ENCODE results near the gene PPP3R1. TPM values are rescaled to one million over a fixed set of nuclear protein-coding genes. Genes with fewer than 3 reads are reported as not detected.

Gene PPP3R1
- total and polyA plus RNA-seq, 2 of the 8 experiments (the other 6 are each of a cell fraction or from before 2014, with no cell fraction given) = 9.3 to 85.1 TPM

DNA sequence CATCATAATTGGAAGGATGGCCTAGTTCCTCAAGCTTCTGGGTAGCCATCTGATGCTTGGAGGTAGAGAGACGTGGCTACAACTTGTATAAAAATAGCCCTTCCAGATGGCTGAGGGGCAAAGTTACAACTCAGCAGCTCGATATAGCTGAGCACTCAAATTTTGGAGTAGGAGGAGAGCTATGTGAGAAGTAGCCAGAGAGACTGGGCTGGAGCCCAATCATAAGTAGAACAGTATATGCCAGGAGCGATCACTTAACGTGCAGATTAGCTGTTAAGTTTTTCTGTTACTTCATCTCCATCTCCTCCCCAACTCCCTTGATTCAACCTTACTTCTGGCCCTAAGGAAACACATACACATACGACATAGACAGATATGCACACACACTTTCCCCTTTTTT, 38.6 kb upstream of the PPP3R1 start:
- CTCF ChIA-PET (ENCODE audit: partially characterized antibody) = interaction anchor here (0.6 to 10.2 kb wide), 13 partner anchors 9 to 1351 kb away, joined by 3 to 108 read pairs (median 5); no protein-coding TSS in a partner anchor
- H3K79me1 ChIP-seq (ENCODE audit: low read depth, low read length) = no peaks in the 10 kb centered on the region
- no peak overlapping the region for H2BK12ac ChIP-seq (ENCODE audit: low read depth, low read length)
- no peak overlapping the region for H2AFZ ChIP-seq (ENCODE audit: low read length)
- H2BK120ac ChIP-seq (replicated peaks; ENCODE audit: low read depth, low read length) = no peak overlapping the region
- no peak overlapping the region for H3K27ac ChIP-seq (ENCODE audit: low read depth, low read length)
- no peak overlapping the region for H3K4me2 ChIP-seq (ENCODE audit: insufficient read depth in 1 of 2, low read depth in 2 of 2, low read length in 2 of 2)
- POLR2A ChIA-PET (ENCODE audit: partially characterized antibody) = no interaction called here
- no peaks in the 10 kb centered on the region for H3K9me3 ChIP-seq (ENCODE audit: insufficient read depth in 2 of 2, low read depth in 1 of 2, low read length in 1 of 2)
- no peak overlapping the region for H4K8ac ChIP-seq (ENCODE audit: extremely low read depth, insufficient read depth, low read length)
- no peak overlapping the region for H3K14ac ChIP-seq (ENCODE audit: insufficient read length)
- H4K5ac ChIP-seq (ENCODE audit: insufficient read length, low read depth, low read length) = no peak overlapping the region
- no peak overlapping the region for H2BK15ac ChIP-seq (ENCODE audit: low read length)
- H4K91ac ChIP-seq (replicated peaks; ENCODE audit: insufficient read length, low read length) = no peak overlapping the region
- no peak overlapping the region for H3K4me3 ChIP-seq (ENCODE audit: extremely low read depth in 1 of 4, insufficient read depth in 2 of 4, low read depth in 3 of 4, low read length in 4 of 4)
- WGBS, 2 experiments (ENCODE audit: extremely low coverage in 1 of 2, insufficient coverage in 1 of 2, insufficient read length in 1 of 2, insufficient replicate concordance in 2 of 2, low coverage in 1 of 2, low lambda C conversion rate in 2 of 2, missing lambda C conversion rate in 1 of 2) = 74% methylated on average over 5 of the region's 5 CpGs; no CpG with 5 or more reads in 1 of the 2 experiments
- H3K18ac ChIP-seq (ENCODE audit: extremely low read depth, low read length) = no peak overlapping the region
- no peaks in the 10 kb centered on the region for H3K79me2 ChIP-seq (ENCODE audit: control insufficient read depth in 1 of 2, insufficient read depth in 2 of 2, low read length in 2 of 2)
- no peaks in the 10 kb centered on the region for H3K27me3 ChIP-seq (replicated peaks in 1 of 4; ENCODE audit: control insufficient read depth in 3 of 4, extremely low read depth in 1 of 4, insufficient read depth in 3 of 4, low read length in 3 of 4)
- H2BK20ac ChIP-seq (ENCODE audit: low read length) = no peak overlapping the region
- TF ChIP-seq TEAD4 (IDR thresholded peaks at IDR 0.05; ENCODE audit: low read depth, low read length) = no peak
- no peak for TF ChIP-seq TAF7 (optimal IDR thresholded peaks at IDR 0.05; ENCODE audit: borderline replicate concordance, low read depth, low read length)
- TF ChIP-seq POLR2AphosphoS5 (IDR thresholded peaks at IDR 0.05; ENCODE audit: low read depth, low read length) = no peak
- no peak for TF ChIP-seq YY1 (IDR thresholded peaks at IDR 0.05; ENCODE audit: low read depth, low read length)
- TF ChIP-seq GTF2F1 (IDR thresholded peaks at IDR 0.05; ENCODE audit: borderline replicate concordance, low read depth, low read length) = no peak
- TF ChIP-seq, protein P1, sequence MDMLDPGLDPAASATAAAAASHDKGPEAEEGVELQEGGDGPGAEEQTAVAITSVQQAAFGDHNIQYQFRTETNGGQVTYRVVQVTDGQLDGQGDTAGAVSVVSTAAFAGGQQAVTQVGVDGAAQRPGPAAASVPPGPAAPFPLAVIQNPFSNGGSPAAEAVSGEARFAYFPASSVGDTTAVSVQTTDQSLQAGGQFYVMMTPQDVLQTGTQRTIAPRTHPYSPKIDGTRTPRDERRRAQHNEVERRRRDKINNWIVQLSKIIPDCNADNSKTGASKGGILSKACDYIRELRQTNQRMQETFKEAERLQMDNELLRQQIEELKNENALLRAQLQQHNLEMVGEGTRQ (IDR thresholded peaks at IDR 0.05; ENCODE audit: low read length) = no peak
- TF ChIP-seq NRF1 (IDR thresholded peaks at IDR 0.05; ENCODE audit: low read depth, low read length) = no peak
- no peaks in the 10 kb centered on the region for H3K23me2 ChIP-seq (ENCODE audit: low read depth, low read length)
- no peak overlapping the region for H2AK5ac ChIP-seq (ENCODE audit: low read depth, low read length)
- H3K4ac ChIP-seq (replicated peaks; ENCODE audit: insufficient read length, low read depth, low read length) = no peak overlapping the region
- DNase-seq (ENCODE audit: low read depth in 1 of 2, low spot score in 2 of 2) (no peak), FAIRE-seq (no peak)
- H2BK5ac ChIP-seq (ENCODE audit: low read depth, low read length) = no peak overlapping the region
- no peaks in the 10 kb centered on the region for H3K4me1 ChIP-seq (replicated peaks in 1 of 4; ENCODE audit: control insufficient read depth in 3 of 4, insufficient read depth in 4 of 4, low read length in 3 of 4)
- no peak overlapping the region for H3K23ac ChIP-seq (ENCODE audit: insufficient read length)
- H3K36me3 ChIP-seq (ENCODE audit: control insufficient read depth in 2 of 4, insufficient read depth in 4 of 4, low read length in 3 of 4) = no peaks in the 10 kb centered on the region
- no peak overlapping the region for H3K56ac ChIP-seq (replicated peaks; ENCODE audit: insufficient read length, low read depth, low read length)
- H3K9ac ChIP-seq (replicated peaks in 1 of 4; ENCODE audit: extremely low read depth in 1 of 4, low read depth in 3 of 4, low read length in 3 of 4) = no peak overlapping the region
- no peaks in the 10 kb centered on the region for H4K20me1 ChIP-seq (replicated peaks in 1 of 2; ENCODE audit: control insufficient read depth in 1 of 2, insufficient read depth in 2 of 2, low read length in 2 of 2)

All from H1 (cell line).